Inferior parietal cortex (tissue), 1 donor: Measurements from ENCODE around the gene DDX42.

Source experiments
- DNase-seq: peaks from one replicate; pipeline ENCODE4 v3.0.0-alpha.2; 2016; ENCODE audit errors: extremely low spot score

The DDX42 gene, protein sequence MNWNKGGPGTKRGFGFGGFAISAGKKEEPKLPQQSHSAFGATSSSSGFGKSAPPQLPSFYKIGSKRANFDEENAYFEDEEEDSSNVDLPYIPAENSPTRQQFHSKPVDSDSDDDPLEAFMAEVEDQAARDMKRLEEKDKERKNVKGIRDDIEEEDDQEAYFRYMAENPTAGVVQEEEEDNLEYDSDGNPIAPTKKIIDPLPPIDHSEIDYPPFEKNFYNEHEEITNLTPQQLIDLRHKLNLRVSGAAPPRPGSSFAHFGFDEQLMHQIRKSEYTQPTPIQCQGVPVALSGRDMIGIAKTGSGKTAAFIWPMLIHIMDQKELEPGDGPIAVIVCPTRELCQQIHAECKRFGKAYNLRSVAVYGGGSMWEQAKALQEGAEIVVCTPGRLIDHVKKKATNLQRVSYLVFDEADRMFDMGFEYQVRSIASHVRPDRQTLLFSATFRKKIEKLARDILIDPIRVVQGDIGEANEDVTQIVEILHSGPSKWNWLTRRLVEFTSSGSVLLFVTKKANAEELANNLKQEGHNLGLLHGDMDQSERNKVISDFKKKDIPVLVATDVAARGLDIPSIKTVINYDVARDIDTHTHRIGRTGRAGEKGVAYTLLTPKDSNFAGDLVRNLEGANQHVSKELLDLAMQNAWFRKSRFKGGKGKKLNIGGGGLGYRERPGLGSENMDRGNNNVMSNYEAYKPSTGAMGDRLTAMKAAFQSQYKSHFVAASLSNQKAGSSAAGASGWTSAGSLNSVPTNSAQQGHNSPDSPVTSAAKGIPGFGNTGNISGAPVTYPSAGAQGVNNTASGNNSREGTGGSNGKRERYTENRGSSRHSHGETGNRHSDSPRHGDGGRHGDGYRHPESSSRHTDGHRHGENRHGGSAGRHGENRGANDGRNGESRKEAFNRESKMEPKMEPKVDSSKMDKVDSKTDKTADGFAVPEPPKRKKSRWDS

DNA sequence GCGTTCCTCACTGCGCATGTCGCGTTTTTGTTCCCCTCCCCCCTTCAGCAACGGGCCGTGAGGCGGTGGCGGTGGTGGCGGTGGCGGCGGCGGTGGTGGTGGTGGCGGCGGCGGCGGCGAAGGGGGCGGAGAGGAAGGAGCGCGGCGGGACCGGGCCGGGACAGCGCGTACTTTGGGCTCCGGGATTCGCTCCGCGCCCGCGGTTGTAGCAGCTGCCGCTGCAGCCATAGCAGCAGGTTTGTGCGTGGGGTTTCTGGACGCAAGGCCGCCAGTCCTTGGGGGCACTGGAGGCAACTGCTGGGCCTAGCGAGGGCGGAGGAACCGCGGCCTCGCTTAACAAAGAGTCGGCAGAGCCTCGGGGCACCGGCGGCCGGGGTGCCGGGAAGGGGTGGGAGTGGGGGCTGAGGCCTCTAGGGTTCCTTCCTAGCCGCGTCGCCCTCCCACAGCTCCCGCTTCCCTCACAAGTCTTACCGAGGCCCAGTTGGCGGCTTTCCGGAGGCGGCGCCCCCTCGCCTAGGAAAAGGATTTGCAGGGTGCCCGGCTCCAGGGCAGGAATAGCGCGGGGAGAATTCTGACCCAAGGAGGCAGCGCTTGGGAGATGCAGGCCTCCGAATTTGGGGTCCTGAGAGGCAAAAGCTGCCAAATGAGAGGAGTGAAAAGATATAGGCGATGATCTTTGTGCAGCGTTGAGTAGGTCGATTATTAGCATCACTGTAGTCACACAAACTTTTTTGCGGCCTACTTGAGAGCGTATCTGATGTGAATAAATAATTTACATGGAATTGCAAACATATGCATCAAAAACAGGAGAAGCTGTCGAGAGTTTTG lies at the start of gene DDX42:
TSS of gene DDX42 (plus strand) at position 30 of the 828 bp plus-strand sequence. CDS start 12,880 bp downstream, outside the sequence.
- DNase-seq, result no peak

DNA sequence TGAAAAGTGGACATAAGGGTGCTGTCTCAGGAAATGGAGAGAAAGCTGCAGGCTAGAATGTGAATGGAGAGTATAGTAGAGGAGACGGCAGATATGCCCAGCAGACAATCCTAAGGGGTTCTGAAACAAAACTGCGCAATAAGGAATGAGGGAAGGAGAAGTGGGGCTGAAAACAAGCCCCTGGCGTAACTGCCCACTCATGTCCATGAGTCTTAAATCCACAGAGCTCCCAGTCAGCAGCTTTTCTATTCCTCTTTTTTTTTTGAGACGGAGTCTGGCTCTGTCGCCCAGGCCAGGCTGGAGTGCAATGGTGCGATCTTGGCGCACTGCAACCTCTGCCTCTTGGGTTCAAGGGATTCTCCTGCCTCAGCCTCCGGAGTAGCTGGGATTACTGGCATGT lies 38.3 kb upstream of the DDX42 start:
- no peak for DNase-seq

DNA sequence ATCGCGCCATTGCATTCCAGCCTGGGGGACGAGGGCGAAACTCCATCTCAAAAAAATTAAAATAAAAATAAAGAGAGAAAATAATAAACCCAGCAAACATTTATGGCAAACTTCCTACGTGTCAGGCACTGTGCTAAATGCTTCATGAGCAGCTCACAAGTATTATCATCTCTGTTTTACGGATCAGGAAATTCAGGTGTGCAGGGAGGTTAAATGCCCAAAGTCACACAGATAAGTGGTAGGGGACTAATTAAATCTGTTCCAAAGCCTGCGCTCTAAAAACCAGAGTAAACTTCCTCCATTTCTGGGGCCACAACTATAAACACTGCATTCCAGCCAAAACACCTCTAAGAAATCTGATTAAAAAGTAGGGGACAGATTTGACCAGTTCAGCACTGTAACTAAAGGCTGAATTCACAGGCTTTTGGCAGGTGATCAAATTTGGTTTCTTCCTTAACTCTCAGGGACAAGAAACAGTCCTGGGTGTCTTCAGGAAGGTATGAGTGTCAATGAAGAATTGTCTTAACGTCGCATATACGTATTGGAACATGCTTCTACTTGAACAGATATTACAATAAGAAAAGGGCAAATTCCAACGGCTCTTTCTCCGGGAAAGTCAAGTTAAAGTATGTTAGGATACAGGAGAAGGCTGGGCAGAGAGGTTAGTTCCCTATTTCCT lies 33.4 kb upstream of the DDX42 start:
- peak; percentile 25 for DNase-seq

DNA sequence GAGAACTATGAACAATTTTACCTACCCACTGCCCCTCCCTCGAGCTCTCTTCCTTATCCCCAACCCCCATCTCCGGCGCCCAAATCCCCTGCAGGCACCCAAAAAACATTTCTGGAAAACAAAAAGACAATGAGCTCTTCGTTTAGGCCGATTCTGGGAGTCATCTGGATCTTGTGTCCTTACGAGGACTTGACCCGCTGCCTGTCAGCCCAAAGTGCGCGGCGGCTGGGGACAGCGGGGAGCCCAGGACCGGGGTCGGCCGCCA lies 32.9 kb upstream of the DDX42 start:
- DNase-seq, result no peak

DNA sequence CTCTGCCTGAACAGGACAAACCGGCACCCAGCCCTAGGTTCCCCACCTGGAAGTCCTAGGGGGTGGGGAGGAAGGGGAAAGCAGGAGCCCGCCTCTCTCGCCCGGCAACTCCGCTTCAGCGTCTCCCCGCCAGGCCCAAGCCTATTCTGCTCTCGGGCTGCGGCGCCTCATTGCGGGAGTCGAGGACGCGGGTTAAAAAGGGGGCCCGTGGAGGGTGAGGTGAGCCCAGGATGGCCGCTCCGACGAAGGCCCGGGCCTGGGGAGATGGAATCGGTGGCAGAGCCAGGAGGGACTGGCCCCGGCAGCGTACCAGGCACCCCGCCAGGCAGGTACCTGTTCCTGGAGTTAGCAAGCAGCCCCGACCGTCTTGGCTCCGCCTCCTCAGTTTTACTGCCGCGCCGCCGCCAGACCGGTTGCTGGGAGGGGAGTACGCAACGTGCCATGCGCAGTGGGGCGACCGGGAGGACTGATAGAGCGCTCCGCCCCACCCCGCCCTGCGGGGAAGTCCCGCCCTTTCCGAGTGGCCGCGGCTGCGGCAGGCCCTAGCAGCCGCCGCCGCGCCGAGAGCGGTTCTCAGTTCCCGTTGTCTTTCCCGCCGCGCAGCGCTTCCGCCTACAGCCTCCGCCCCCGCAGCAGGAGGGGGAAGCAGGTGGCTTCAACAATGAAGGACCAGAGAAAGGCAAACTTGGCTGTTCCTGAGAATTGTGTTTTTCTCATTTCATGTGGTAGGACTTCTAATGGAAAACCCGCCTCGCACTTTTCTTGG lies 32.4 kb upstream of the DDX42 start, which contains the start of gene STRADA:
TSS of gene STRADA (minus strand) at position 392 of the 766 bp plus-strand sequence. CDS start 13,430 bp downstream, outside the sequence.
- DNase-seq, result peak; percentile 97

DNA sequence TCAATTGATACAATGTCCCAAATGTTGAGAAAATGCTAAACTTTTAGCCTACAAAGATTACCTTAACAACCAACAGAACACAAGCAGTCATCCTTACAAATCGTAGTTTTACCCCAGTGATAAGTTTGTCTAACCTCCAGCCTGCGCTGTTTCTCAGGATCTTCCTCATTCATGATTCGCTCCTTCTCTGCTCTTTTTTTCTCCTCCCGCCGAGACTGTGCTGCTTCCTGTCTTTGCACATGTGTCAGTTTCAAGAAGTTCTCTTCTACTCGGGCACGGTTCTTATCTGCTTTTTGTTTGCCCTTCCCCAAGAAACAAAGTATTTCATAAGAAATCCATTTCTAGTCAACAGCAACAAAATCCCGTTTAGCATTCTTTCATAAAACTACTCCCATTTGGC lies 22.2 kb upstream of the DDX42 start:
- DNase-seq, result no peak

DNA sequence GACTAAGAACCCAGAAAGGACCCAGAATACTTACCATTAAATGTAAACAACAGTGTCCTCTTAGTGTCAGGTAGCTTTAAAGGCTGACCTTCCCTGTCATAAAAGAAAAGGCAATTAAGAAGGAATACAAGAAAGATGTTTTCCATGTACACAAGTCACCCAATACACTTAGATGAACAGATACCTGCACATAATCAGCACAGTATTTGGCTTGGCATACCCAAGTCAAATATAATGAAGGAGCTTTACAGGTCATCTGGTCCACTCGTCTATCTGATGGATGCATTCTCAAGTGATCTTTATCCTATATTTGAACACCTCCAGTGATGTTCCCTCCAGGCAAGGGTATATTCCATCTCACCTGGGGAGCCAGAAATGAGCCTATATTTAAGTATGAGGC lies 21.3 kb upstream of the DDX42 start:
- DNase-seq, result no peak

DNA sequence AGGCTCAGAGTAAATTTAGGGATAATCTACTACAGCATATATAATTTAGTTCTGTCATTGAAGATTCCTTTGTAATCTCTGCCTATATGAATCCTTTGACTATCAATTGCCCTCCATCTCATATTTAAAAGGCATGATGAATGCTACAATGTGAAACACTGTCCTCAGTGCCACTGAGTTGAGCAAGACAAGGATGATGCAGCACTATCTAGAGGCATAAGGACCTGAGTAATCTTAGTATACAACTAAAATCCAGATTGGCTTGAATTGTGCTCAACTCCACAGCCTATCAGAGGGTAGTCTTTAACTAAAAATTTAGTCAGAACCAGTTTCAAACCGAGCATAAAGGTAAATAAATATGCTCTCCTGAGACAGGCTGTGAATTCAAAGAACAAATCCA lies 20.8 kb upstream of the DDX42 start:
- no peak for DNase-seq

DNA sequence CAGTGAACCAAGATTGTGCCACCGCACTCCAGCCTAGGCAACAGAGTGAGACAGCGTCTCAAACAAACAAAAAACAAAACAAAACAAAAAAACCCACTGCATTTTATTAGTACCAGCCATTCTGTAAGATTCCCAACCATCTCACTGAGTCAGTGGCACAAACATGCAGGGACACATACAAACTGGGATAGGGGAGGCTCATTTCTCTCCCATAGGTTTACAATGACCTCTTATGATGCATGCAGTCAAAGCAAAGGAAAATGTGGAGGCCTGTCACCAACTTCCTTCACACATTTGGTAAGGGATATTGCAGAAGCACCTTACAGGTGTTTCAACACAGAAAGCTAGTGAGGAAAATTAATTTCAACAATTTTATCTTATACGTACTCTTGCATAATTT lies 19.9 kb upstream of the DDX42 start:
- DNase-seq, result no peak

DNA sequence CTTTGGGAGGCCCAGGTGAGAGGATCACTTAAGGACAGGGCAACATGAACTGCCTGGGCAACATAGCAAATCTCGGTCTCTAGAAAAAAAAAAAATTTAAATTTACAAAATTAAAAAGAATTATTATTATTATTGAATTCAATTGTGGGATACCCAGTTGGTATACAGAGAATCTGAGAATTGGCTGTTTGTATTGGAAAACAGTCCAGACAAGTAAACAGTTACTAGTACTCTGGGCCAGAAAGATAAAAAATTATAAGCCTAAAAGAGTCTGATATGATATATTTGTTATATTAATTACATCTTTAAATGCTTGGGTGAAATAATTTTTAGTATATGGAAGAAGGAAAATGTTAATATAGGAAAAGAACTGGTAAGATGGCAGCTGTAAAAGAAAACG lies 15.5 kb upstream of the DDX42 start:
- no peak for DNase-seq

DNA sequence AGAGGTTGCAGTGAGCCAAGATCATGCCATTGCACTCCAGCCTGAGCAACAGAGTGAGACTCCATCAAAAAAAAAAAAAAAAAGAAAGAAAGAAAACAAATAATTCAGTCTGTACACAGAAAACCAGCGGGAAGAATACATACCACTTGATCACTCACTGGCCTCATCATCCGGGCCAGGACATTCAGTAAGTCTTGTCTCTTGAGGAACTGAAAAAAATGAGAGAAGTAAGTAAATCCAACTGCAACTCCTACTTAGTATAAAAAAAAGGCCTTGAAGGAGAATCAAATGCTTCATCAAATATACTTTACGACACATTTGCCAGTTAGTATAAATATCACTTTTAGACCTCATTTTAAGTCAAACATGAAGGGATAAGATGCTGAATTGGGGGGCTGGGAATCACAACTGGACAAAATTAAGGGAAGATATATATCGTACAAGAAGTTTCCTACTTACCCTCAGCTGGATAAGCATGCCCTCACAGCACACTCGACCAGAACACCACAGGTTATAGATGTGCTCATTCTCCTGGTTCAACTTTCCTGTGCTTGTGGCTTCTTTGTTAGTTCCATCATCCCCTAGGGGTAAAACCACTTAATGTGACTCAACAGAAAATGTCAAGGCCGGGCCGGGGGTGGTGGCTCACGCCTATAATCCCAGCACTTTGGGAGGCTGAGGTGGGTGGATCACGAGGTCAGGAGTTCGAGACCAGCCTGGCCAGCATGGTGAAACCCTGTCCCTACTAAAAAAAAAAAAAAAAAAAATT lies 13.0 kb upstream of the DDX42 start:
- DNase-seq, result no peak

DNA sequence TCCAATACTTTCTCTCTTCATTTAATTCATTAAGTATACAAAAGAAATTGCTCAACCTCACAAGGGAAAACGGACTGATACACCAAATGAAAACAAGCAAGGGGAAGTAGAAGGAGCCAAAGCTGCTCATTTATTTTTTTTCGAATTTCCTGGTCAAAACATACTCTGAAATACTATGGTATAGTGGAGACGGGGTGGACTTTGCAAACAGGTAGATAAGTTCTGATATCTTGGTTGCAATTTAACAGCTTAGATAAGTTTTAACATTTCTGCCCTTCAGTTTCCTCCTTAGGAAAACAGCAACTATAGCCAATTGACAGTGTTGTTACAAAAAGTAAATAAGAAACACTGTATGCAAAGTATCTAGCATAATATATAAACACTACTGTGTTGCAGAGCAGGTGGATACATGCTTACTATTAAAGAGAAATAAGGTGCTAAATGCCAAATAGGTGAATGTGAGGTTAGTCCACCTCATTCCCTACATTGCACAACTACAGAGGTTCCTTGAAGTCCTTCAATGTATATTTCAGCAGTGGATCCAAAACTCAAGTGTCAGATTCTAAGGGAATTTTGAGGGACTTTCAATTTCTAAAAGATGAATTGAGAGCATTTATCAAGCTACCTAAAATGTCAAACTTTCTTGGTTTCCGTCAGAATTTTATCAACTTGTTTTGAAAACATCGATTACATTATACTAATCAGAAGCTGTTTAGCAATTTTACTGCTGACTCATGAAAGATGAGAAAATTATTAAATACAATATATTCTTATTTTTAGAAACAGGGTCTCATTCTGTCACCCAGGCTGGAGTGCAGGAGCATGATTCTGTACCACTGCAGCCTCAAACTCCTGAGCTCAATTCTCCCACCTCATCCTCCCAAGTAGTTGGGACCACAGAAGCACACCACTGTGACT lies 11.6 kb upstream of the DDX42 start:
- no peak for DNase-seq

DNA sequence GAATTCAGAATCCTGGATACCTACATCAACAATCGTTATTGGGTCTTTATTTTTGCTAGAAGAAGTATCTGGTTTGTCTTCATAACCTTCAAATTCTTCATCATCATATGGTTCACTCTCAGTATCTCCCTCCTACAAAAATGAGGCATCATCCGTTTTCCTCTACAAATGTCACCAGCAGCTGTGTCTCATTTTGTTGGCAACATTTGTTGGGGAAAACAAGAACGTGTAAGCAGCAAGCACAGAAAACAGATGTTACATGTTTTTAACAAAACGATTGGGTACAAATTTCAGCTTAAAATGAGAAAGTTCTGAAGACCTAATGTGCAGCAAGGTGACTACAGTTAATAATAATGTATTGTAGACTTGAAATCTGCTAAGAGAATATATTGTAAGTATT lies 9.3 kb upstream of the DDX42 start:
- DNase-seq, result no peak

DNA sequence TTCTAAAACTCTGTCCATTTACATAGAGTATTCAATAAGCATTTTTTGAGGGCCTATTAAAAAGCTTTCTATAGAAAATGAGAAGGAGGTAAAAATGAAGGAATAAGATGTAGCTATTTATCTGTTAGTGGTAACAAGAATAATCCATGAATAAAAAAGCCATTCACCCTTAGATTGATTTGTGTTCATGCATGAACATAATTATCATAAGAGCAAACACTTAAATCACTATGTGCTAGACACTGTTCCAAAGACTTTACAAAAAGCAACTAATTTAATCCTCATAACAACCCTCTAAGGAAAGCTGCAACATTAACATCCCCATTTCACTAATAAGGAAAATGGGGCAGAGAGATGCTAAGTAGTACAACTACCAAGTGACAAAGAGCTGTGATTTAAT lies 7.2 kb upstream of the DDX42 start:
- no peak for DNase-seq

DNA sequence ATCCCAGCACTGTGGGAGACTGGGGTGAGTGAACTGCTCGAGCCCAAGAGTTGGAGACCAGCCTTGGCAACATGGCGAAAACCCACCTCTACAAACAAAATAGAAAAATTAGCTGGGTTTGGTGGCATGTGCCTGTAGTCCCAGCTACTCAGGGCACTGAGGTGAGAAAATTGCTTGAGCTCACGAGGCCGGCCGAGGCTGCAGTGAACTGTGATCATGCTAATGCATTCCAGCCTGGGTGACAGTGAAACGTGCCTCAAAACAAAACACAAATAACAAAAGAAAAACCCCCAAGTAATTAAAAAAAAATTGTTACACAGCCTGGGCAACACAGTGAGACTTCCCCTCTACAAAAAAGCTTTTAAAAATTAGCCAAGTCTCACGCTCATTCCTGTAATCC lies 5.5 kb upstream of the DDX42 start:
- DNase-seq, result no peak

DNA sequence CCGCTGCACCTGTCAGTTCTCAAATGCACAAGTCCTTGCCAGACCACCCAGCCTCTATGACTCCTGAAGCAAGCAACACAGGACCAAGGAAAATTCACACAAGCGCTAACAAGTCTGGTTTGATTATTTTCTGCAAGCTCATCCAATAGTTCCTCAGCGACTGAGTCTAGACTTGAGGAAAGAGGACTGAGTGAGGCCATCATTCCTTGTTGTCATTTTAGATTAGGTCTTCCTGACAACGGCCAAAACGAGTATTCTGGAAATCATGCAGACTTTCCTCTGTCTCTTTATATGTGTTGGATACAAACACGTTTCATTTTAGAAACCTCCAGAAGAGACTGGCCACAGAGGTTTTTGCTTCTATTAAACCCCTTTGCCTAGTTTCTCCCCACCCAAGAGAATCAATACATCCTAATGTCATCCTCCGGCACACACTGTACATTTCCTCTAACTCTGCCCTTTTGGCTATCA lies 1.1 kb upstream of the DDX42 start:
- peak; percentile 27 for DNase-seq

DNA sequence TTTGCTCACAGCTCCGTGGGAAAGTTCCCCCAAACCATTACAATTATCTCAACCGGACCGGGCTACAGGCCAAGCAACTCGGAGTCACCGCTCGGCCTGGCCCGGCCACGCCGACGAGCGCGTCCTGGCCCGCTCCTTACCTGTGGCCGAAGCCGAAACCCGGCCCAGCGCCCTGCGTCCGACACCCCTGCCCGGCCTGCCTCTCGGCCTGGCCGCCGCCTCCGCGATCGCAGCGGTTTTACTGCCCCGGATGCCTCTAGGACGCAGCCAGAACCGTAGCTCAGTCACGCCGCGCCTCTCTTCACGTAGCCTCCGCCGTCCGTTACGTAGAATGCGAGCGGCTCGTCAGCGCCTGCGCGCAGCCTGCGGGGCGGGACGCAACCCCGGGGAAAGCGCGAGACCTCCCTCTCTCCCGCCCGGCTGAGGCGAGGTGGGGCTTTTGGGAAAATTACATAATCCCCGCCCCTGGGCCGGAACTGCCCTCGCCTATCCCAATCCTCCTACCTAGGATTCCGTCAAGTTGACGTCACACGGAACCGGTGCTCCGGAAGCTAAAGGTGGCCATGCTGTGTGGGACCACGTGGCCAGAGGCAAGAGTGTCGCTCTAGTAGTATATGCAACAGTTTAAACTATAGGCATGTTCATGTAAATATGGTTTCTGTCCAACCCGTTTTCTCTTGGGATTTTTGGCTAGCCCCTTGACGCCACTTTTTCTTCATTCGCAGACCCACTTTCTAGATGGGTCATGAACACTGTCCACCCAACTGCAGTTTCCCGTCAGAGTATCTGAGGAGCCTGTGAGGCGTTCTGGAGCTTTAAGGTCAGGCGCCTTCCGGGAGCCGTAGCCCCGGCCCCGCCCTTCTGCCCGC lies 464 bp upstream of the DDX42 start, which contains the start of gene CCDC47:
TSS of gene CCDC47 (minus strand) at position 326 of the 869 bp plus-strand sequence. CDS start 7,422 bp downstream, outside the sequence.
- DNase-seq, result peak; percentile 100

DNA sequence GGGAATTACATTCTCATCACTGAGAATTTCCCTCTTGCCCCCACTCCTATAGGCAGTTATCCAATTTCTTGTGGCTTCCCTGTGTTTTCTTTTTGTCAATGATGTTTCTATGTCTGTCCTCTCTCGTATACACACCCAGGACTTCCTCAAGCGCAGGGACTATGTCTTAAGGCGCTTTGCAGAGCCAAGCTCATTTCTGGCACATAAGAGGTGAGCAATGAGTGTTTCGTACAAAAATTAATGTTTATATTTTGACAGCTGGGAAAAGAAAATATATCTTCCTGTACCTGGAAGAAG lies 947 bp downstream of the DDX42 start:
- no peak for DNase-seq
